T-cell (primary cell): ENCODE data around the gene KCNIP4. TPM values are rescaled to one million over a fixed set of nuclear protein-coding genes. Genes with fewer than 3 reads are reported as not detected.

ENCODE experiments used
- ATAC-seq, 4 experiments: fragments of 200-7000 bp in 3 of 4; fragments of 150-1000 bp in 1 of 4; cut with Tn5 transposase; replicated peaks in 1 of 4; 1 replicate in 3 of 4; 2 replicates in 1 of 4; pipeline ENCODE4 v1.10.0; 2021; ENCODE audit warnings: moderate library complexity in 3 of 4, mild to moderate bottlenecking in 2 of 4, moderate number of reproducible peaks in 1 of 4
- CTCF ChIA-PET, 2 donors: fragments of 300-600 bp; sonication (Branson Sonifier 250); formaldehyde crosslinking; loops; one replicate each; lab custom pipeline; 2022; ENCODE audit warnings: antibody characterized with exemption in 2 of 2; lab: Charles Lee
- POLR2A ChIA-PET, 2 donors: fragments of 300-600 bp; sonication (Branson Sonifier 250); formaldehyde crosslinking; loops; one replicate each; lab custom pipeline; 2022; ENCODE audit warnings: antibody characterized with exemption in 2 of 2; lab: Charles Lee
- DNase-seq, 35 experiments: peaks; one replicate each; pipeline versions ENCODE4 v3.0.0 to v3.0.0-alpha.2; 2013 to 2023
- H3K27ac ChIP-seq: one replicate; pipeline ENCODE4 v1.5.1; 2013; ENCODE audit warnings: low read length
- H3K27me3 ChIP-seq, 2 experiments: replicated peaks in 1 of 2; 1 replicate in 1 of 2; 2 replicates in 1 of 2; pipeline versions ENCODE4 v1.6.1 to v1.7.0; 2013; ENCODE audit warnings: low read length in 1 of 2, mixed read lengths in 1 of 2; ENCODE audit not compliant: control insufficient read depth in 2 of 2, insufficient read depth in 2 of 2; ENCODE audit errors: extremely low read depth in 1 of 2
- H3K36me3 ChIP-seq, 2 donors: 1 replicate in 1 of 2; 2 replicates in 1 of 2; pipeline versions ENCODE4 v1.6.1 to v1.7.0; 2013; ENCODE audit warnings: low read length in 1 of 2; ENCODE audit not compliant: control insufficient read depth in 2 of 2, insufficient read depth in 1 of 2; ENCODE audit errors: extremely low read depth in 1 of 2
- H3K4me1 ChIP-seq, 2 experiments: 1 replicate in 1 of 2; 2 replicates in 1 of 2; pipeline versions ENCODE4 v1.6.1 to v1.7.0; 2013; ENCODE audit warnings: low read length in 2 of 2, mixed read lengths in 1 of 2; ENCODE audit not compliant: insufficient read depth in 2 of 2, control insufficient read depth in 1 of 2; ENCODE audit errors: extremely low read depth in 1 of 2
- H3K4me3 ChIP-seq, 2 donors: 1 replicate in 1 of 2; 2 replicates in 1 of 2; pipeline versions ENCODE4 v1.5.1 to v1.7.0; 2013; ENCODE audit warnings: mild to moderate bottlenecking in 2 of 2, low read length in 1 of 2, moderate library complexity in 1 of 2; ENCODE audit not compliant: control insufficient read depth in 1 of 2; ENCODE audit errors: extremely low read depth in 1 of 2
- H3K9me3 ChIP-seq: 2 replicates; pipeline ENCODE4 v1.7.0; 2013
- H3K27ac Mint-ChIP-seq, 2 donors: one replicate each; pipeline ENCODE4 v1.8.0; 2020 to 2021; ENCODE audit warnings: mild to moderate bottlenecking in 2 of 2, mixed read lengths in 2 of 2
- H3K27me3 Mint-ChIP-seq, 2 donors: one replicate each; pipeline ENCODE4 v1.8.0; 2021 to 2022; ENCODE audit warnings: mixed read lengths in 2 of 2
- H3K36me3 Mint-ChIP-seq: one replicate; pipeline ENCODE4 v1.8.0; 2021; ENCODE audit warnings: mixed read lengths
- H3K4me1 Mint-ChIP-seq, 3 donors: one replicate each; pipeline ENCODE4 v1.8.0; 2020 to 2022; ENCODE audit warnings: mixed read lengths in 3 of 3, mild to moderate bottlenecking in 1 of 3
- H3K4me3 Mint-ChIP-seq, 3 donors: one replicate each; pipeline ENCODE4 v1.8.0; 2020 to 2022; ENCODE audit warnings: mild to moderate bottlenecking in 3 of 3, mixed read lengths in 3 of 3, moderate library complexity in 3 of 3
- H3K9me3 Mint-ChIP-seq, 3 donors: one replicate each; pipeline ENCODE4 v1.8.0; 2020 to 2022; ENCODE audit warnings: mixed read lengths in 3 of 3
- WGBS: methylation state at CpG from one replicate; pipeline ENCODE4 v1.1.5; 2013; ENCODE audit warnings: missing lambda C conversion rate; ENCODE audit not compliant: insufficient coverage; 5-methylcytosine and 5-hydroxymethylcytosine counted together
- total RNA-seq, 35 experiments: library from RNA in 6 of 35; stranded (reverse) in 6 of 35; fragments of 120-200 nt in 1 of 35; gene quantifications; one replicate each; pipeline versions ENCODE4 v1.2.1 to v1.2.4 and lab custom pipeline; 2013 to 2026

KCNIP4 gene
- total RNA-seq, 5 donors from 2014 or later (not counting 1 experiment from before 2014, with no cell fraction given) = not detected

DNA sequence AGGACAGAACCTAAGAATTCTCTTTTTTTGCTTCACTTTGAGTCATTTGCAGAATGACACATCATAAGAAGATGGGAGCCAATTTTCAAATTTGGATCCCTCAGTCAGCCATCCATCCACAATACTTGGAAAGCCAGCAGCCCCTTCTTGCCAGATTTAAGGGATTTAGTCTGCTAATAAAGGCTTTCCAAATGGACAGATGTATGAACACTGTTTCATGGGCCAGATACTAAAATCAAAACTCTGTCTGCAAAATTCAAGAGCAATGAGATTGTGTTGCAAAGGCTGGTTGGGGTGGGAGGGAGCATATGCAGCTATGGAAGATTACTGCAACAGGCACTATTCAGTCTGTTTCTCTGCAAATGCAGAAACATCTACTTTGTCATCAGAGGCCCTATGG, 37.7 kb upstream of the KCNIP4 start:
- H3K9me3 Mint-ChIP-seq = peaks cover 5 to 11% (median 8%) of the 10 kb centered on the region in 3 donors
- Histone ChIP-seq H3K4me1 (no peaks in the 10 kb centered on the region), H3K4me3 (no peak overlapping the region), H3K27me3 (no peaks in the 10 kb centered on the region), H3K27ac (no peak overlapping the region), H3K36me3 (no peaks in the 10 kb centered on the region), H3K9me3 (no peaks in the 10 kb centered on the region)
- CTCF ChIA-PET = no interaction called here
- H3K4me1 Mint-ChIP-seq = no peaks in the 10 kb centered on the region
- no peaks in the 10 kb centered on the region for H3K36me3 Mint-ChIP-seq
- no peaks in the 10 kb centered on the region for H3K27me3 Mint-ChIP-seq
- no peak overlapping the region for H3K4me3 Mint-ChIP-seq
- ATAC-seq (no peak), DNase-seq (no peak)
- POLR2A ChIA-PET = no interaction called here
- no peak overlapping the region for H3K27ac Mint-ChIP-seq

DNA sequence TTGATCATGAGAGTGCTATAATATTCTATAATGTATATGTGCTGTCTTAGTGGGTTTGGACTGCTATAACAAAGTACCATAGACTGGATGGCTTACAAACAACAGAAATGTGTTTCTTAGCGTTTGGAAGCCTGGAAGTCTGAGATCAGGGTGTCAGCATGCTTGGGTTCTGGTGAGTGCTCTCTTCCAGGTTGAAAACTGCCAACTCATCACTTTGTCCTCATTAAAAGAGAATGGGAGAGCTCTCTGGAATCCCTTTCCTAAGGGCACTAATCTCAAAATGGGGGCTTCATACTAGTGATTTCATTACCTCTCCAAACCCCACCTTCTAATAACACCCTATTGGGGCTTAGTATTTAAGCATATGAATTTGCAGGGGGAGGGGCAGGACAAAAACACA, 33.5 kb upstream of the KCNIP4 start:
- no peak overlapping the region for H3K27ac Mint-ChIP-seq
- Histone ChIP-seq H3K36me3 (no peaks in the 10 kb centered on the region), H3K4me3 (no peak overlapping the region), H3K27ac (no peak overlapping the region), H3K27me3 (no peaks in the 10 kb centered on the region), H3K4me1 (no peaks in the 10 kb centered on the region), H3K9me3 (no peaks in the 10 kb centered on the region)
- ATAC-seq (no peak), DNase-seq (no peak)
- no peaks in the 10 kb centered on the region for H3K27me3 Mint-ChIP-seq
- CTCF ChIA-PET = no interaction called here
- WGBS = no CpG with 5 or more reads among the region's 1 CpG
- POLR2A ChIA-PET = no interaction called here
- no peak overlapping the region for H3K4me3 Mint-ChIP-seq
- H3K9me3 Mint-ChIP-seq = peaks cover 3 to 11% (median 10%) of the 10 kb centered on the region in 3 donors
- no peaks in the 10 kb centered on the region for H3K4me1 Mint-ChIP-seq
- H3K36me3 Mint-ChIP-seq = no peaks in the 10 kb centered on the region

DNA sequence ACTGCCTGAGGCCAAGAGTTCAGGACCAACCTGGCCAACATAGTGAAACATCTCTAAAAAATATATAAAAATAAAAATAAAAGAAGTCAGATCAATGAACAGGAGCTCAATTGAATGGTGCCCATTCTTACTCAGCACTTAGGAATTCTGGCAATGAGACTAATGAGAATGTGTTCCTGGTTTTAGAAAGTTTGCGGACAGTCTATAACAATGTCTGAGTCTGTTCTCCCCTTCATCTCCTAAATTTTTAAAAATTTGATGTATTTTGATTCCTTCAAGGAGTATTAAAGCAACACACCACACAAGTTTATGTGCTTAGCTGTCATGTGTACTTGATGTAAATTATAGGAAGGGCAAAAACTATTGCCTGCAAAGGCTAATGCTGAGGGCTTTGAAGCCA, 30.6 kb upstream of the KCNIP4 start:
- no peaks in the 10 kb centered on the region for H3K36me3 Mint-ChIP-seq
- CTCF ChIA-PET = no interaction called here

DNA sequence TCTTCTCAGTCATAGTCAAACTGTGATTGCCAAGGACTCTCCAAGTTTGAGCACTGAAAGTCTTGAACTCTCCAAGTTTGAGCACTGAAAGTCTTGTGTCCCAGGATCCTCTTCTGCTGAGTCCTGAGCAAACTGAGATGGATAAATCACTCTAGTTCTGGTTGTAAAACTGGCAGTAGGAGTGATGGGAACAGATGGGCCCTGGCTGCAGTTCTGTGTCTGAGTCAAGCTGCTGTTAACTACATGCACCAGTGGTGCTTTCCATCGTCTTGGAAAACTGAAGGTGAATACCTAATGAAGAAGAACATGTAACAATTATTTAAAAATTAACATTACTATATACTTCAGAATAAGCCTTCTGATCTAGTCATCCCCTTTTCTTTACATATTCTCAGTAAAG, 27.6 kb upstream of the KCNIP4 start:
- Histone ChIP-seq H3K9me3 (no peaks in the 10 kb centered on the region), H3K36me3 (no peaks in the 10 kb centered on the region), H3K27ac (no peak overlapping the region), H3K4me1 (no peaks in the 10 kb centered on the region), H3K27me3 (no peaks in the 10 kb centered on the region), H3K4me3 (no peak overlapping the region)
- ChIA-PET POLR2A (no interaction called here), CTCF (no interaction called here)
- Mint-ChIP-seq H3K9me3 (peaks cover 9 to 25% (median 12%) of the 10 kb centered on the region in 3 donors), H3K4me1 (no peaks in the 10 kb centered on the region), H3K36me3 (no peaks in the 10 kb centered on the region), H3K27me3 (no peaks in the 10 kb centered on the region), H3K4me3 (no peak overlapping the region), H3K27ac (no peak overlapping the region)
- no CpG with 5 or more reads among the region's 1 CpG for WGBS
- DNase-seq (no peak), ATAC-seq (no peak)

More for the DNA sequence above, 30.6 kb upstream of the KCNIP4 start:
- H3K4me1 ChIP-seq = no peaks in the 10 kb centered on the region
- ATAC-seq = no peak
- Mint-ChIP-seq H3K4me3 (no peak overlapping the region), H3K9me3 (peaks cover 9 to 26% (median 14%) of the 10 kb centered on the region in 3 donors), H3K27me3 (no peaks in the 10 kb centered on the region), H3K4me1 (no peaks in the 10 kb centered on the region), H3K27ac (no peak overlapping the region)
- WGBS = no CpG with 5 or more reads among the region's 1 CpG
- no peak for DNase-seq
- no peak overlapping the region for H3K4me3 ChIP-seq
- H3K27me3 ChIP-seq = no peaks in the 10 kb centered on the region
- no peak overlapping the region for H3K27ac ChIP-seq
- no peaks in the 10 kb centered on the region for H3K36me3 ChIP-seq
- POLR2A ChIA-PET = no interaction called here
- no peaks in the 10 kb centered on the region for H3K9me3 ChIP-seq

DNA sequence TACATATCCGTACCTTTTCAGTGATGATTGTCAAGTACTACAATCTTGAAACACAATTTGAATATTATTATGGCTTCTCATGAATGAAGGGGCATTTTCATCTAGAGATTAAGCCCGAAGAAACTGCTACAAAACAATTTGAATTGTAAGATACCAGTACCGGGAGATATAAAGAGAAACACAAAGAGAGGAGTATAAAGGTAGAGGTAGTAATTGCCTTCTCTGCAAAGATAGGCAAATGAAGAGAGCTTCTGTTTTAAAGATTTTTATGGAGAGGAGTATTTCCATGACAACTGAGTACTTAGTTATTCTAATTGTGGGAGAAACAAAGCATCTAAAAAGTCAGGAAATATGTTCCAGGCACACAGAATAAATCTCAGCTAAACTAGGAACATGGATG, 25.3 kb upstream of the KCNIP4 start:
- H3K4me3 Mint-ChIP-seq = no peak overlapping the region
- no peaks in the 10 kb centered on the region for H3K27me3 ChIP-seq
- no peaks in the 10 kb centered on the region for H3K36me3 ChIP-seq
- H3K27ac ChIP-seq = no peak overlapping the region
- H3K4me3 ChIP-seq = no peak overlapping the region
- CTCF ChIA-PET = no interaction called here
- WGBS = 73% methylated on average over 2 of the region's 3 CpGs
- H3K9me3 ChIP-seq = no peaks in the 10 kb centered on the region
- POLR2A ChIA-PET = no interaction called here
- H3K36me3 Mint-ChIP-seq = no peaks in the 10 kb centered on the region
- no peaks in the 10 kb centered on the region for H3K4me1 Mint-ChIP-seq
- DNase-seq = no peak
- no peaks in the 10 kb centered on the region for H3K27me3 Mint-ChIP-seq
- no peak for ATAC-seq
- H3K9me3 Mint-ChIP-seq = peaks cover 7 to 28% (median 20%) of the 10 kb centered on the region in 3 donors
- H3K27ac Mint-ChIP-seq = no peak overlapping the region
- no peaks in the 10 kb centered on the region for H3K4me1 ChIP-seq

DNA sequence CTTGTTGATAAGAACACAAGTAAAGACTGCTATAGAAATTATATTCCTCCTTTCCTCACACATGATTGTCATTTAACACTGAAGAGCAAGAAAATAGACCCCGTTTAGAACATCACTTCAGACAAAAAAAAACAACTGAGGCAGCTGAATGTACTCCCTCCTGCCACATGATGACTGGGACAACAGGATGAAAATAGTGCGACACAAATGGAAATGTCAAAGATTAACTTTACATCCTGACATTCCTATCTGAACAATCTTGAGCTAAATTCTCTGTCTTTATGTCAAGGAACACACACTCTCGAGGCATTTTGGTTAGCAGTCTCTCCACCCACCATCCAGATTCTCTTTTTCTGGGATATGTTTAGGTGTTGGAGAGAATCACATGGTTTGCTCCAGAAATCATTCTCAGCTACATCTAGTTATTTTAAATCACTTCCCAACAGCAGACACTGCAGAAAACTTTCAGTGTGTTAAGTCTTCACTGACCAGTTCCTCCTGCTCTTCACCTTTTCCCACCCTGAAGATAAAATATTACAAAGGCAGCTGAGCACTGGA, 16.3 kb upstream of the KCNIP4 start:
- no peaks in the 10 kb centered on the region for H3K27me3 Mint-ChIP-seq
- H3K27ac ChIP-seq = no peak overlapping the region
- ChIA-PET POLR2A (no interaction called here), CTCF (no interaction called here)
- no peaks in the 10 kb centered on the region for H3K27me3 ChIP-seq
- no peak for DNase-seq
- H3K4me1 Mint-ChIP-seq = no peaks in the 10 kb centered on the region
- H3K36me3 Mint-ChIP-seq = no peaks in the 10 kb centered on the region
- peaks cover 8 to 12% (median 12%) of the 10 kb centered on the region in 3 donors for H3K9me3 Mint-ChIP-seq
- H3K27ac Mint-ChIP-seq = no peak overlapping the region
- H3K4me3 ChIP-seq = no peak overlapping the region
- 38% methylated on average over 1 of the region's 3 CpGs for WGBS
- H3K4me1 ChIP-seq = no peaks in the 10 kb centered on the region
- no peak for ATAC-seq
- no peak overlapping the region for H3K4me3 Mint-ChIP-seq
- H3K9me3 ChIP-seq = no peaks in the 10 kb centered on the region
- H3K36me3 ChIP-seq = no peaks in the 10 kb centered on the region

GRCh38 chr4:21962691-21963090, 14.1 kb upstream of the KCNIP4 start:
- DNase-seq (no peak), ATAC-seq (no peak)
- Mint-ChIP-seq H3K27me3 (no peaks in the 10 kb centered on the region), H3K9me3 (peaks cover 15 to 22% (median 17%) of the 10 kb centered on the region in 3 donors), H3K4me3 (no peak overlapping the region), H3K36me3 (no peaks in the 10 kb centered on the region), H3K4me1 (no peaks in the 10 kb centered on the region), H3K27ac (no peak overlapping the region)
- no peaks in the 10 kb centered on the region for H3K9me3 ChIP-seq
- ChIA-PET CTCF (no interaction called here), POLR2A (no interaction called here)
- H3K27me3 ChIP-seq = no peaks in the 10 kb centered on the region
- H3K36me3 ChIP-seq = no peaks in the 10 kb centered on the region
- WGBS = 50% methylated on average over 1 of the region's 3 CpGs
- no peaks in the 10 kb centered on the region for H3K4me1 ChIP-seq
- no peak overlapping the region for H3K4me3 ChIP-seq
- no peak overlapping the region for H3K27ac ChIP-seq
